Activated T-cell treated with anti-CD3 and anti-CD28 coated beads, Interleukin-2, amount 50 U/mL, for 4 hours (primary cell): Measurements from ENCODE around the gene ARPC5. TPM values are rescaled to one million over a fixed set of nuclear protein-coding genes. Genes with fewer than 3 reads are reported as not detected.

Experiments
- ATAC-seq, 2 donors: fragments of 200-7000 bp; cut with Tn5 transposase; one replicate each; pipeline ENCODE4 v1.10.0; 2021
- DNase-seq: peaks from one replicate; pipeline ENCODE4 v3.0.0-alpha.2; 2020
- H3K27me3 Mint-ChIP-seq: one replicate; pipeline ENCODE4 v1.8.0; 2021; ENCODE audit warnings: low read depth, mixed read lengths
- H3K36me3 Mint-ChIP-seq: one replicate; pipeline ENCODE4 v1.8.0; 2022; ENCODE audit warnings: mixed read lengths; ENCODE audit not compliant: insufficient read depth
- H3K4me1 Mint-ChIP-seq: one replicate; pipeline ENCODE4 v1.8.0; 2021; ENCODE audit warnings: low read depth, mixed read lengths
- H3K4me3 Mint-ChIP-seq: one replicate; pipeline ENCODE4 v1.8.0; 2021; ENCODE audit warnings: mild to moderate bottlenecking, moderate library complexity, mixed read lengths
- H3K9me3 Mint-ChIP-seq: one replicate; pipeline ENCODE4 v1.8.0; 2021; ENCODE audit warnings: mixed read lengths
- total RNA-seq, 3 donors: library from RNA; stranded (reverse); gene quantifications; one replicate each; pipeline ENCODE4 v1.2.1, GENCODE V29; 2021

Gene ARPC5
- total RNA-seq, 3 donors from 2014 or later, result 98.1 to 107 (median 100) TPM

- ATAC-seq (no peak), DNase-seq (no peak)
- H3K4me3 Mint-ChIP-seq, result no peak overlapping the region
- H3K9me3 Mint-ChIP-seq, result no peaks in the 10 kb centered on the region
- H3K4me1 Mint-ChIP-seq, result peaks cover 6% of the 10 kb centered on the region
- no peaks in the 10 kb centered on the region for H3K36me3 Mint-ChIP-seq
- no peaks in the 10 kb centered on the region for H3K27me3 Mint-ChIP-seq
Measured at GRCh38 chr1:183577897-183578465, 57.6 kb downstream of the ARPC5 start.

- Mint-ChIP-seq H3K4me3 (no peak overlapping the region), H3K27me3 (no peaks in the 10 kb centered on the region), H3K36me3 (no peaks in the 10 kb centered on the region), H3K9me3 (no peaks in the 10 kb centered on the region), H3K4me1 (peaks cover 6% of the 10 kb centered on the region)
- DNase-seq (no peak), ATAC-seq (no peak)
Measured at GRCh38 chr1:183576537-183576936, 59.0 kb downstream of the ARPC5 start.

- ATAC-seq (no peak), DNase-seq (no peak)
- peaks cover 6% of the 10 kb centered on the region for H3K4me1 Mint-ChIP-seq
- no peak overlapping the region for H3K4me3 Mint-ChIP-seq
- no peaks in the 10 kb centered on the region for H3K27me3 Mint-ChIP-seq
- no peaks in the 10 kb centered on the region for H3K36me3 Mint-ChIP-seq
- H3K9me3 Mint-ChIP-seq, result no peaks in the 10 kb centered on the region
Measured at GRCh38 chr1:183575606-183576005, 60.0 kb downstream of the ARPC5 start.

GRCh38 chr1:183572721-183573120 is 62.9 kb downstream of the ARPC5 start:
- Mint-ChIP-seq H3K36me3 (no peaks in the 10 kb centered on the region), H3K9me3 (no peaks in the 10 kb centered on the region), H3K27me3 (no peaks in the 10 kb centered on the region), H3K4me1 (peaks cover 7% of the 10 kb centered on the region), H3K4me3 (no peak overlapping the region)
- DNase-seq, result no peak
- ATAC-seq, result no peak

GRCh38 chr1:183571678-183572268 is 63.8 kb downstream of the ARPC5 start:
- H3K27me3 Mint-ChIP-seq, result no peaks in the 10 kb centered on the region
- ATAC-seq (no peak), DNase-seq (no peak)
- no peaks in the 10 kb centered on the region for H3K36me3 Mint-ChIP-seq
- no peaks in the 10 kb centered on the region for H3K9me3 Mint-ChIP-seq
- peaks cover 11% of the 10 kb centered on the region for H3K4me1 Mint-ChIP-seq
- H3K4me3 Mint-ChIP-seq, result no peak overlapping the region

Other genes with a start within 250 kb of the ARPC5 start
- gene NMNAT2, start 217.4 kb downstream of the ARPC5 start, total RNA-seq, result not detected
- gene SMG7, start 163.3 kb downstream of the ARPC5 start, total RNA-seq, result 10 to 100 TPM; 69.0 to 74.3 (median 70.3) TPM
- 1 to 10 TPM in 1 of 3 donors, under 1 TPM in 2; 0.66 to 1.9 (median 0.89) TPM for gene NCF2, start 45.3 kb downstream of the ARPC5 start, total RNA-seq
- gene APOBEC4, start 17.5 kb upstream of the ARPC5 start, total RNA-seq, result not detected
- under 1 TPM; 0.58 to 0.92 (median 0.68) TPM for gene RGL1, start 169.3 kb upstream of the ARPC5 start, total RNA-seq